AG08395 (cell line): ENCODE measurements around the gene UNC13D.
A peak's percentile ranks its signal among the peaks of the same experiment; 100 is the strongest.
"Not testable (repeated sequence)": the region's sequence is repeated elsewhere in the genome, so short reads cannot be mapped to it uniquely, and the experiment has no call there.

Experiments
- DNase-seq: peaks from one replicate; pipeline ENCODE4 v3.0.0; 2012; ENCODE audit warnings: mixed read lengths, low spot score

Gene UNC13D

GRCh38 chr17:75820094-75821080, 23.8 kb downstream of the UNC13D start:
- no peak for DNase-seq

- no peak for DNase-seq
Observed at GRCh38 chr17:75819678-75820077, 24.5 kb downstream of the UNC13D start.

- no peak for DNase-seq
Observed at GRCh38 chr17:75819116-75819515, 25.1 kb downstream of the UNC13D start.

GRCh38 chr17:75818326-75818885, 25.8 kb downstream of the UNC13D start:
- DNase-seq, result no peak

GRCh38 chr17:75817571-75817970, 26.6 kb downstream of the UNC13D start:
- no peak for DNase-seq

- DNase-seq, result no peak
Observed at GRCh38 chr17:75816693-75817092, 27.5 kb downstream of the UNC13D start.

- no peak for DNase-seq
Observed at GRCh38 chr17:75815399-75815798, 28.8 kb downstream of the UNC13D start.

- DNase-seq, result peak; percentile 55
Observed at GRCh38 chr17:75814900-75815373, 29.3 kb downstream of the UNC13D start.

GRCh38 chr17:75814021-75814395, 30.2 kb downstream of the UNC13D start:
- no peak for DNase-seq

- DNase-seq, result no peak
Observed at GRCh38 chr17:75813081-75814020, 30.9 kb downstream of the UNC13D start.

- no peak for DNase-seq
Observed at GRCh38 chr17:75812096-75813013, 31.8 kb downstream of the UNC13D start.

GRCh38 chr17:75811174-75811573, 33.0 kb downstream of the UNC13D start:
- no peak for DNase-seq

- DNase-seq, result not testable (repeated sequence)
Observed at GRCh38 chr17:75810756-75811155, 33.4 kb downstream of the UNC13D start.

GRCh38 chr17:75810216-75810615, 34.0 kb downstream of the UNC13D start:
- no peak for DNase-seq

- DNase-seq, result no peak
Observed at GRCh38 chr17:75809631-75810111, 34.5 kb downstream of the UNC13D start.

- peak; percentile 79 for DNase-seq
Observed at GRCh38 chr17:75808905-75809621, 35.1 kb downstream of the UNC13D start.

- DNase-seq, result no peak
Observed at GRCh38 chr17:75808549-75808904, 35.7 kb downstream of the UNC13D start.

- DNase-seq, result no peak
Observed at GRCh38 chr17:75807861-75808260, 36.3 kb downstream of the UNC13D start.

GRCh38 chr17:75806822-75807500, 37.2 kb downstream of the UNC13D start:
- no peak for DNase-seq

- no peak for DNase-seq
Observed at GRCh38 chr17:75803883-75804282, 40.3 kb downstream of the UNC13D start.
